Activated naive CD8-positive, alpha-beta T cell treated with anti-CD3 and anti-CD28 coated beads, Interleukin-2, amount 50 U/mL, for 16 hours (primary cell): Measurements from ENCODE around the gene ADH7.

ENCODE experiments used
- DNase-seq: peaks from one replicate; pipeline ENCODE4 v3.0.0-alpha.2; 2020; ENCODE audit warnings: low read depth, low spot score

The ADH7 gene

DNA sequence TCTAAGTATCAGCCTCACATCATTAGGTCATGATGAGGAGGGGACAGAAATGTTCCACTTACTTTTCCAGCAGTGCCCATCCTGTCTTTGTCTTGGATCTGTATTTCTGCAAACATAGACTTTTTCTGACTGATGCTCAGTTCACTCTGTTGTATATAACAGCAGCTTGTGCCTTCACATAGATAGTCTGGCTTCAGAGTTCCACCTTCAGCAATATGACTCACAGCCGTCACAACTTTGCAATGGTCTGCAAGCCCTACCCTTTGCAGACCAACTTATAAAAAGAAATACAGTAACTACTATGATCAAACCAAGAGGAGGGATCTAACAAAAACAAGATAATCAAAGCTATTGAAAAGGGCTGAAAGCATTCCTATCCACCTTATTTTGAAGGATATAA is at the start of gene ADH7:
Gene ADH7 (minus strand): TSS at position 189 of the 400 bp plus-strand sequence. CDS start 109 bp downstream, at position 80.
- no peak for DNase-seq

DNA sequence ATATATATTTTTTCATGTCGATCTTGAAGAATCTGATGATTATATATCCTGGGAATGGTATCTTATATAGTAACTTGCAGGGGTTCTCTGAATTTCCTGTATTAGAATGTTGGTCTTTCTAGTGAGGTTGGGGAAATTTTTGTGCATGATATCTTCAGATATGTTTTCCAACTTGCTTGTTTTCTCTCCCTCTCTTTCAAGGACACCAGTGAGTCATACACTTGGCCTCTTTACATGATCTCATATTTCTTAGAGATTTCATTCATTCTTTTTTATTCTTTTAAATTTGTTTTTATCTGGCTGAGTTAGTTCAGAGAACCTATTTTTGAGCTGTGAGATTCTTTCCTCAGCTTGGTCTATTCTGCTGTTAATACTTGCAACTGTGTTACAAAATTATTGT is 48.5 kb upstream of the ADH7 start:
- DNase-seq: no peak

DNA sequence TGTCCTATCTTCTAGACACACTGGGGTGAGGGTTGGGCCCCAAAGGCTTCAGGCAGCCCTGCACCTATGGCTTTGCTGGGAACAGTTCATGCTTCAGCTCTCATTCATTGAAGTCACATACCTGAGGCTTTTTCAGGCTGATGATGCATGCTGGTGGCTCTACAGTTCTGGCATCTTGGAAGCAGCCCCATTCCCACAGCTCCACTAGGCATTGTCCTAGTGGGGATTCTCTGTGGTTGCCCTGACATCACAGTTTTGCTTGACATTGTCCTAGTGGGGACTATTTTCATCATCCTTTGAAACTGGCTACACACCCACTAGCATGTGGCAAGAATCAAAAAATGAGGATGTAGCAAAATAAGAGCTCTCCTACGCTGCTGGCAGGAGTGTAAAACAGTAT is 38.0 kb upstream of the ADH7 start:
- no peak for DNase-seq

DNA sequence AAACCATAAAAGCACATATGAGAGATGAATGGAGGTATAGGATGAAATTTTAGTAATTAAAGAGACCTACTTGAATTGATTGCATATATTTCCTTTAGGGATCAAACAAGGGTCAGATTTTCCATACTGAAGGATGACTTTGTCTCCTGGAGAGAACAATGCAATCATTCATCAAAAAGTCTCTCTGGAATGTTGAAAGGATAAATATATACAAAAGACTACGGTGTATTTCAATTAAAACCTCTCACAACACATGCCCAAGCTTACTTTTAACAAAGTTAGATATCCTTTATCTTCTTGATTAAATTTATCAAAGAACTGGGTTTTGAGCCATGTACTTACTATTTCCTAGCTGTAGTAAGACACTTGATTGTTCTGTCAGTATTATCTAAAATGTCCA is 36.8 kb upstream of the ADH7 start:
- no peak for DNase-seq

DNA sequence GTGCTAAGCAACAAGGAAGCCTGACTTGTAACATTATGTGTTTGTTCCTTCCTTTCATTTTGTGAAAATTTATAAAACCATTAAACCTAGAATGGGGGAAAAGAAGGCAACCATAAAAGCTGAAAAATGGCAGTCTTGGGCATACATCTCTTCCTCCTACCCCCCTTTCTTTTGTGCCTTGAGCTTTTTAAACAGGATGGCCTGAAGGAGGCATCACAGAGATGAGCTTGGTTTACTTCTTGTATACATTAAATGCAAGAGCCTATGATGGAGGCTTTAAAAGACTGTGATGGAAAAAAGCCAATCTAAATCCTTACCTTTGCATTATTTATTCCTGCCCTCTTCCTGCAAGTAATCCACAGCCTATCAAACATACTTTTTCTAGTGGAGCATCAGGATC is 36.2 kb upstream of the ADH7 start:
- no peak for DNase-seq

DNA sequence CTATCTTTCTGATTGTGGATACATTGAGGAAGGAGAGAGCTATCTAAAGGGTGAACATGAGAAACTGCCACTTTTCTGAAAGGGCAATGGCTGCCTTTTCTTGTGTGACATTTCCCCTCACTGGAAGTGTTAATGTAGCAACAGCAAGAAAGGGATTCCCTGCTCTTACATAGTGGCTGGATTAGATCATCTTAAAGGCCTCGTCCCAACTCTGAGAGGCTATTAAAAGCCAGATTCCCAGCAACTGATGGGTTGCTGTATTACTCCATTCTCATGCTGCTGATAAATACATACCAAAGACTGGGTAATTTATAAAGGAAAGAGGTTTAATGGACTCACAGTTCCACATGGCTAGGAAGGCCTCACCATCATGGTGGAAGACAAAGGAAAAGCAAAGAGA is 33.7 kb upstream of the ADH7 start:
- DNase-seq: no peak

DNA sequence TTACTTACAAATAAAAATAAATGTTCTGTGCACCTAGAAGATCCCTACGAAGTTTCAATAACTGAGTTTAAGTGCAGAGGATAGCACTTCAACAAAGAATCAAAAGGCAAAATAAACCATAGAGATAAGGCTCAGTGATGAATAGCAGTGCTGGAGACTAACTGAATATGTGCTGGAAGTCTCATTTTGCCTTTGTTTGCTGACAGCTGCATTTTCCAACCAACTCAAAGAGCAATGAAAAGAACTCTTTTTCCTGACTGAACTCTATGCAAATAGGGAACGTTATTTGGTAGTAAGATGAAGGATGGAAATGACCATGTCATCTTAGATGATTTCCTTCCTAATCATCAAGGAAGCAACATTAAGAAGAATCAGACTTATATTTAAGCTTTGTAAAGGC is 32.7 kb upstream of the ADH7 start:
- DNase-seq: no peak

DNA sequence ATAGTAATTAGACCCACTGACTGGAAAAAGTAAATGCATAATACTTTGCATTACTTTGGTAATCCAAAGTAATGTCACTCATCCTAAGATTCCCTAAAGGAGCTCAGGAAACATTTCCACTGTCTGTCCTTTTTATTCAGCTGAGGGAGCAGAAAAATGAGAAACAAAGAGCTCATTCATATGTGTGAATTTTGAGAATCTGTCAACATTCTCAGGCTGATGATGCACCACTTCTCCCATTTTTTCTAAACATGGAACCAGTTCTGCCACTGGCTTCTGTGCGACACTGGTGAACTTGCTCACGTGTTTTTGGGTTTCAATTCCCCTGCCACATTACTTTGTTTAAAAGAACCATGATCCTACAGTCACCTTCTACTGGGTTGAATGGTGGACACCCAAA is 28.4 kb upstream of the ADH7 start:
- no peak for DNase-seq

DNA sequence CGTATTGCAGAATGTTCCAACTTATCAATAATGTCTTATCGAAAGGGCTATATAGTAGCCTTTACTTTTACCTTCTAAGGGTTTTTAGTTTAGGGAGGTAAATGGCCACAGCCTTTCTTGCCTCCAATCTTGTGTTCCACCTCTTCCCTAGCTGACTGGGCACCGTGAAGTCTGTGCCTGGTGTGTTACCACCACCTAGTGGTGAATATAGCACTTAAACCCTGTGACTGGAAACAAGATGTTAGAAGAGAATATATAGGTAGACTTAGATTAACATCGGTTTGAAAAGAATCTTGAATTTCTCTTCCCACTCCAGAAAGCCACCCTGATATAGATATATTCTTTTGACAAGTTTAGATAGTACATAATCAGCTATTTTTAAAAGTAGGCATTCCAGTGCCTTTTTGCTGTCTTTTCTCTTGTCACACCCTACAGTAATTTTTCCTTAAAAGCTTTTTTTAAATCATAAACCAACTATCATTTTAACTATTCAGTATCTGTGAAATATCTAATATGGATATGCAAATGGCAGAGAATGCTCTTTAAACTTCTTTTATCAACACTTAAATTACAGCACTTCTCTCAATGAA is 27.8 kb upstream of the ADH7 start:
- DNase-seq: no peak

DNA sequence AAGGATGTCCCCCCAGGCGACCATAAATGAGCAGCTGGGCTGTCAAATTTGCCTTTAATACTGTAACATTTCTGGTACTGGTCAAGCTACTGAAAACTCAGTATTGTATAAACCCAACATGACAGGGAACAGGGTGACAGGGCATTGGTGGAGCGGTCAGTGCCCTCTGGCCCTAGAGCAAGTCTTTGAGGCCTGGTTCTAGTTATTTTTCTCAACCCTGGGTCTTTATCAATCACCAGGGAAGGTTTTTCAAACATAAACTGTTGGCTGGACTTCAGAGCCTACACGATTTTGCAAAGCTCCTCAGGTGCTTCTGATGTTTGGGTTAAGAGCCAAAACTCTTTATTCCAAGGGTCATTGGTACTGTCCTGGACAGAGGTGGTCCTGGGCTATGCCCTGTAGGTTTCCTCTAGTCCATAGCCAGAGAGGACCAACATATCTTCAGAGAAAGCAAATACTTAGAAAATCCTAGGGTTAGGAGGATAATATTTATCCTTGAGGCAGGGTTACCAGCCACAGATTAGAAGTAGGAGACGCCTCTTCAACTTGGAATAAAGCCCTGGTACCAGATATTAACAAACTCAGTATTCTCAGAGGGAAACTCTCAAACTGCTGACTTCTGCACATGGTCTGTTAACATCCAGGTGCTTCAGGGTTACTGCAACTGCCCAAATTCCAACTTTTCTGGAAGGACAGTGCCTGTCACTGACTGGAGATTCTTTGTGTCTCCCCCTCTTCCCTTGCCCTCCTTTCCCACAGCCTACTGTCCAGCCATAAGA is 26.7 kb upstream of the ADH7 start:
- DNase-seq: no peak

DNA sequence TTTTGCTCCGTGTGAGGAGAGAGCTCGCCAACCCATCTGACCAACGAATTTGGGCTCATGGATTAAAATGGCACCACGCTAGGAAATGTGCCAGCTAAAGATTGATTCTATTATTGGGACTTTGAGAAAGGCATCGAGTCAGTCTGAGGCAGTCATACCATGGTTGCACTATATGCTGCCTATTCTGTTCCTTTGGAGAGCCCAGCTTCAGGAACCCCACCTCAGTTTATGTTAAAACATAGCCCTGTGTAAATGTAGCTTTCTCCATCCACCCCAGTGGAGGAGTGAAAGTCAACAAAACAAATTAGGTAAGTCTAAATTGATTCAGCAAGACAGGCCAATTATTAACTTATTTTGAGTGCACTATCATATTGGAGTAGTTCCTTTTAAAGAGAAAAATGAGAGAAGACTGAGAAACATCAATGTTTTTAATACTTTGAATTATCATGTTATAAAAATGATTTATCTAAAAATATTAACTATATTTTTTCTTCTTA is 24.5 kb upstream of the ADH7 start:
- DNase-seq: no peak

DNA sequence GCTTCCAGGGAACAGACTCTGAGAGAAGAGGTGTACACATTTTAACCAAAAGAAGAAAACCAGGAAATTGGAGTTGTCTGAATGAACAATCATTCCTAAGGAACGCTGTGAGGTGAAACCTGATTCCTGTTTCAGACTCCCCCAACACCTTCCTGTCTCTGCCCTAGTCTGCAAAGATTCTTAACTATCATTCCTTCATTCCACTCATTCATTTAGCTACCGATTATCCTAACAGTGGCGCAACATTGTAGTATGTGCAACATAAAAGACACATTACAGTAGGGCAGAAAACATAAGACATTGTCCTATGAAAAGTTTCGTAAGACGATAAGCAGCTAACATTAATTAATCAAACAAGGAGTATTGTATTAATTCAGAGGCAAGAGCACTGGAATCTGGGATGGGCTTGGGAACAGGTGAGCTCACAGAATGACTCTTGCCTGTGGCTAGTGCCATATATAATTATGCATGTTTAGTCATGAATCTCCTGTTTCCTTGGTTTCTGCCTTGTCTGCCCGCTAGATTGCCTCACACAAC is 23.8 kb upstream of the ADH7 start:
- DNase-seq: no peak

DNA sequence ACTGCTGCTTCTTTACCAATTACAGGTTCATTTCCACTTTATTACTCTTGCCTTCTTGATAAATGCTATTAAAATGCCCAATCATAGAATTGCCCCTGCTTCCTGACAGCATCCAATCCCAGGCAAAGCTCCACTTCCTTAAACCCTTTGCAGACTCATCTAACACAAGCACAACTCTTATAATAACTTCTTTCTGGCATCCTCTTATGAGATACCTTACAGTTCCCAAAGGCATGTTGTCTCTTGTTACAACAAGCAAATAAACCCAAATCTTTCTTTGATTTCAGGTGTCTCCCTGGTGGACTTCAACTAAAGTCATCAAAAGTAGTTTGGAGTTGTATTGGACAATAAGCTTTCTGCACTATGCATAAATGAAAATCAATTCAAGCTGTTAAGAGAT is 22.5 kb upstream of the ADH7 start:
- DNase-seq: no peak

DNA sequence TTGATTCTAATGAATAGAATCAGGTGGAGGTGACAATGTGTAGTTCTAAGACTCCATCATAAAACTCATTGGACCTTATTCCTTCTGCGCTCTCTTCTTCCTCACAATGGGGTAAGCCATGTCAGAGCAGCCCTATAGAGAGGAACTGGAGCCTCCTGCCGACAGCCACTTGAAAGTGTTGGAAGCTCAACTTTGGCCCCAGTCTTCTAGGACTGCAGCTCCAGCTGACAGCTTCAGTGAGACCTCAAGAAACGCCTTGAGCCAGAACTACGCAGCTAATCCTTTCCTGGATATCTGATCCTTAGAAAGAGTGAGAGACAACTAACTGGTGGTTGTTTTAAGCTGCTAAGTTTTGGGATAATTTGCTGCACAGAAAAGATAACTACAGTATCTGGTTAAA is 22.1 kb upstream of the ADH7 start:
- no peak for DNase-seq

DNA sequence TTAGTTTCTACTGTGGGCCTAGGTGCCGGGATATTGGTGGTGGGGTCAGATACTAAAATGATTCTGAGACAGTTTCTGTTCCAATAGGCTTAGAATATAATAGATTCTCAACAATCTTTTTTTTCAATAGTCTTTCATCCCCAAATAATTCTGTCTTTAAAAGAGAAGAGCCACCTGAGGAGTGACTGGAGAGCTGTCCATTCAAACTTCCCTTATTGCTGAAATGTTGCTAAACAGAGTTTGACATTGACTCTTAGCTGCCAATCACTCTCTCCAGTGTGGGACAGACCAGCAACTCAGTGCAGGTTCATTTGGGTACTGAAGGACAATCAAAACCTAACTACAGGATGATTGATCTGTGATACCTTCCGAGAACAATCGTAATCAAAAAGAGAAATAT is 12.4 kb upstream of the ADH7 start:
- no peak for DNase-seq

DNA sequence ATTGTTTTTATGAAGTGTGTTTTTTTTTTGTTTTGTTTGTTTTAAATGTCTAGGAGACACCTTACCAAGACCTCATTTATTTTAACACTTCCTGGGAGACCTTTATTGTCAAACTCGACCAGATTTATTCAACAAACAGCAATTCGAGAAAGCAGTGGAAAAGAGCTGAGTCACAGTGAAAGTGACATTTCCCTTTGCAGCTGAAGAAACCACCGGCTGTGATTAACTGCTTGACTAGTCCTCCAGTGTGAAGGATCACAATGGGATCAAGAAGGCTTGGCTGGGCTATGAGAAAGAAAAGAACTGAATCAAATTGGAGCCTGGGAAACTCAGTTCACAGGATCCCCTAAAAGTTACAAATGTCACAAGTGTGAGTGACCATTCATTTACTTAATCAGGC is 11.9 kb upstream of the ADH7 start:
- no peak for DNase-seq

DNA sequence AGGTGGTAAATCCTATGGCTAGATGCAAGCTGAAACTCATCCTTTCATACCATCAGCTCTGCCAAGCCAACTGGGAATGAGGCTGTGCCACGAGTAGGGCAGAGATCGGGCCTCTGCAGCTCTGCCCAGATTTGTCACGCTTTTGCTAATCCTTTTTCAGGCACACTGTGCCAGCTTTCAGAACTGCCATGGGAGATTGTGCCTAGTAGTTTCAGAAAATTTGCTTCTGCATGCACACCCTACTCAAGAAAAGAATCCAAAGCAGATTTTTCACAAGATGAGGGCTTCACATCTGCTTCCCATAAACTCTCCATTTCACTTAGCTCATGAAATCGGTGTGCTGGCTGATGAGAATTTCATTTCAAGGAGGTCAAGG is 3.3 kb upstream of the ADH7 start:
- DNase-seq: no peak

DNA sequence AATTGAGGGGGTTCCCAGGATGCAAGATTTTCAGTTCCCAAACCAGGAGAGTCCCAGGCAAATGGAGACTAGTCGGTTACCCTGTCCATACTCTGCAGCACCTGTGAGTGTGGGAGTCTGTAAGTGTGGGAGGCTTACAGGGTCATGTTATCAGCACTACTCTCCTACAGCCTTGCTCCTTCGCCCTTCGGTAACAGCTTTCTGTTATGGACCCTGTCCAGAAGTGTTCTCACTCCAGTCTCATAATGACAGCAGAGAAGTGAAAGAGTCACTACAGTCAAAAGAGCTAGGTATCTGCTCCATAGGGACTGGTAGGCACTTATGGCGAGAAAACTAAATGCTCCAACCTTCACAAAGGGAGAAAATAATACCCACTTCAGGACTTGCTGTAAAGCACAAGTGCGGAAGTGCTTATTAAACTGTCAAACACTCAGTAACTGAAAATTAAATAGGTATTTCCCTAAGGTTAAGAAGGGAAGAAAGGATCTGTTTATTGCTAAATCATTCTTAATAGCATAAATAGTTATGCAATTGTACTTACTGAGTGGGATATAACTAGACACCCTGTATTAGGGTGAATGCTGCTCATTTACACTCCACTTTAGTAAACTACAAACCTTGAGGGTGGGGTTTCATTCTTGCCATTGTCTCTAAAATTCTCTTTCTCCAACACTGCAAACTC is 2.7 kb upstream of the ADH7 start:
- DNase-seq: no peak

DNA sequence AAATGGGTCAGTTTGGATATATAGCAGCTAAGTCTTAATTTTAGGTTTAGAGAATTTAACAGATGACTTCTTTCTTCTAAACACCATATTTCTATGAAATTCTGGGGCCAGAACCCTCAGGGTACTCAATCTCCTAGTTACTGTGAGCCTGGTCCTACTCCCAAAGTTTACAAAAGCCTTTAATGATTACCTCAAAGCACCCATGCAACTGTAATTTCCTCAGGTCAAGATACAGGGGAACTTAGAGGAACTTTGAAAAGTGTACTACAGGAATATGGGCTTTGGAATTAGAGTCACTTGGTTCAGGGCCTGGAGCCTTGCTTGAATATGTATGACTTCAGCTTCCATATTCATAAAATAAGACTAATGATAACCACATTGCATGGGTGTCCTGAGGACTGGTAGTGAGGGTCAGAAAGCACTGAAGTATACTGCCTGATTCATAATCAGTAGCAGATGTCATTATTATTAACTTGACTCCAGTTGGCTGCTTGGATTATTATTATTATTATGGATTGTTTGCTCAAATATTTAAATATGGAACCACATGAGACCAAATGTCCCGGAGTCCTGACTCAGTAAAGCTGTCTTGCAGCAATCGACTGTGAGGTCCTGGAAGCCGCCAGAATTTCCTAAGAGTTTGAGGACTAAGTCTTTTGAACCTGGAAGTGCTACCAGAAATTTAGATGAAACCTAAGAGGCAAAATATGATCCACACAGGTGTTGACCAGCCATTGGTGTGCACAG is 2.0 kb upstream of the ADH7 start:
- no peak for DNase-seq

DNA sequence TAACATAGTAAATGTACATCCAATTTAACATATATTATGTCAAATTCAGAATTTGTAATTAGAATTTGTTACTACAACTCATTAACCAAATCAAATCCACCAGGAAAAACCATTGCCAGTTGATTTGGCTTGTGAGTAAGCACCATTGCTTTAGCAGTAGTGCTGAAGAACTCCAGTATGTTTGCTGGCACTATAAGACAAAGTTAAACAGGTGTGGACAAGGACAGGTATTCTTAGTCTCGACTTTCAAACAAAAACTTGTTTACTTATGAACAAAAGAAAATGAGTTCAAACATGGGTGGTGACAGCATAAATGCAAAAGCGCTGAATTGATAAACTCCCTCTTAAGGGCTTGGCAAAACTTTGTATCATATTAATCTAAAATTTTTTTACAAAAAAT is 1.3 kb upstream of the ADH7 start:
- no peak for DNase-seq

DNA sequence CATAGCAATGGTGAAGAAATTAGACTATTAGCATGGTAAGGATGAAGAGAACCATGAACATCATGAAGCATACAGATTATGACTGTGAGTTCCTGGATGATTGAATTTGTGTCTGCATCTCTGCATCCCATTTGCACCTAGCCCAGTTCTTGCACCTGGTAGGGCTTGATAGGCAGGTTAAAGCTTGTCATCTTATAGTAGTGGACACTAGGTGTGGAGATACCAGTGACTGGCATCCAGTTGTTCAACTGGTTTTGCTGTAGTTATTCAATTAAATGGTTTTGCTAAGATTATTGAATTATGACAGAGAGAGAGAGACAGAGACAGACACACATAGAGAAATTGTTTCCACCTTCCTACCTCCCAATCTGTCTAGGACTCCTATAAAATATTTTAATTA is 5.0 kb downstream of the ADH7 start:
- no peak for DNase-seq

DNA sequence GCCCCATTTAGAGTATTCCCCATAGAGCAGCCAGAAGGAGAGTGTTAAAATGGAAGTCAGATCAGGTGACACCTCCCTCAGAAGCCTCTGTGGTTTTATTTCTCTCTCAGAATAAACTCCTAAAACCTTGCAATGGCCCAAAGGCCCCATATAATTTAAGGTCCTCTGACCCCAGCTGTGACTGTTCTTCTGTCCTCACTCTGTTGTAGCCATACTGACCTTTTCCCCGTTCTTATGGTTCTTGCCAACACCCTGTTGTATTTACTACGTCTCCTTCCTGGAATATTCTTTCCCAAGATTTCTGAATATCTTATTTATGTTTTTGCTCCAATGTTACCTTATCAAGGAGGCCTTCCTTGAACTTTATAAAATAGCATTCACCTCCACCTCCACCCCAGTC is 18.0 kb downstream of the ADH7 start:
- DNase-seq: no peak
